Lung (tissue), 12 donors: ENCODE data around the gene PPP5C. TPM values are rescaled to one million over a fixed set of nuclear protein-coding genes. Genes with fewer than 3 reads are reported as not detected.

Experiments used
- ATAC-seq: fragments of 200-7000 bp; cut with Tn5 transposase; one replicate; pipeline ENCODE4 v1.9.1; 2020; ENCODE audit warnings: moderate number of reproducible peaks; ENCODE audit not compliant: insufficient read depth, low FRiP score
- DNase-seq, 3 donors: peaks; one replicate each; pipeline ENCODE4 v3.0.0-alpha.2; 2013 to 2017
- H3K27ac ChIP-seq, 2 donors: one replicate each; pipeline ENCODE4 v1.5.1; 2013; ENCODE audit warnings: mild to moderate bottlenecking in 2 of 2, moderate library complexity in 2 of 2, control low read depth in 1 of 2, inconsistent platforms in 1 of 2, low read depth in 1 of 2, low read length in 1 of 2
- H3K27me3 ChIP-seq, 3 donors: one replicate each; pipeline ENCODE4 v1.5.1; 2013; ENCODE audit warnings: low read length in 2 of 3; ENCODE audit not compliant: control insufficient read depth in 3 of 3, insufficient read depth in 3 of 3
- H3K36me3 ChIP-seq, 4 donors: one replicate each; pipeline ENCODE4 v1.5.1; 2013; ENCODE audit warnings: low read length in 4 of 4, mild to moderate bottlenecking in 1 of 4, moderate library complexity in 1 of 4; ENCODE audit not compliant: control insufficient read depth in 4 of 4, insufficient read depth in 4 of 4
- H3K4me1 ChIP-seq, 5 donors: one replicate each; pipeline ENCODE4 v1.5.1; 2013; ENCODE audit warnings: low read length in 5 of 5, mild to moderate bottlenecking in 2 of 5, moderate library complexity in 1 of 5; ENCODE audit not compliant: control insufficient read depth in 5 of 5, insufficient read depth in 5 of 5
- H3K4me3 ChIP-seq: one replicate; pipeline ENCODE4 v1.5.1; 2013; ENCODE audit warnings: mild to moderate bottlenecking, control low read depth, moderate library complexity
- H3K9ac ChIP-seq, 2 donors: one replicate each; pipeline ENCODE4 v1.5.1; 2013; ENCODE audit warnings: low read length in 2 of 2, control low read depth in 1 of 2; ENCODE audit not compliant: insufficient read depth in 1 of 2
- H3K9me3 ChIP-seq, 4 donors: one replicate each; pipeline ENCODE4 v1.5.1; 2013; ENCODE audit warnings: low read length in 3 of 4, mild to moderate bottlenecking in 1 of 4, moderate library complexity in 1 of 4; ENCODE audit not compliant: control insufficient read depth in 4 of 4, insufficient read depth in 3 of 4
- CTCF ChIP-seq: IDR thresholded peaks from 2 replicates; pipeline ENCODE4 v1.5.1; 2012; ENCODE audit warnings: mild to moderate bottlenecking; ENCODE audit errors: control extremely low read depth, extremely low read depth
- WGBS, 2 donors: extraction: QIAGEN DNeasy Blood & Tissue Kit; methylation state at CpG; one replicate each; pipeline ENCODE4 v1.1.7; 2013; 5-methylcytosine and 5-hydroxymethylcytosine counted together
- polyA plus RNA-seq, 2 donors: library from polyadenylated mRNA; stranded (reverse); fragments of 200-250 nt; gene quantifications; one replicate each; pipeline ENCODE4 v1.2.1, GENCODE V29; 2013
- total RNA-seq, 2 donors: library from RNA; depleted of rRNA in 1 of 2; stranded (reverse); fragments of >200 nt in 1 of 2; gene quantifications; one replicate each; pipeline ENCODE4 v1.2.1, GENCODE V29; 2014 to 2021
- donor health status: control.
- donor health status: control.
- donor health status: Bipolar disorder and iron deficiency.
- donor health status: healthy.
- donor health status: DM: yes; HTN: yes; CAD: no.

Gene PPP5C
- total and polyA plus RNA-seq, 4 donors = 48.5 to 69.8 (median 54.6) TPM

DNA sequence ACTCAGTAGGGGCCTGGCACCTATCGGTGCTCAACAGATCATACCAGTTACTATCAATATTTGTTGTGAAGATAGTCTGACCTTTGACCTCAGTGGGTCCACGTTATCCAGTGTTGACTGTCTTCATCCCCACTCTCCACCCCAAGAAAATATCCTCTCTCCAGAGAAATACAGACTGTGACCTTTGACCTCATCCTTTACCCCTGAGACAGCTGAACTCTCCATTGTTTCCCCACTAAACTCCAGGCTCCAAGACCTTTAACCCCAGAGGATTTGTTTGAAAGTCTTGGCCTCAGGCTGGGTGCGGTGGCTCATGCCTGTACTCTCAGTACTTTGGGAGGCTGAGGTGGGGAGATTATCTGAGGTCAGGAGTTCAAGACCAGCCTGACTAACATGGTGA, 22.6 kb upstream of the PPP5C start:
- DNase-seq = no peak
- ATAC-seq = no peak
- Histone ChIP-seq H3K4me1 (peaks cover 0 to 2% (median 0%) of the 10 kb centered on the region in 5 donors), H3K9me3 (peaks cover 0 to 9% (median 7%) of the 10 kb centered on the region in 4 donors), H3K27me3 (no peaks in the 10 kb centered on the region), H3K27ac (no peak overlapping the region), H3K4me3 (no peak overlapping the region), H3K36me3 (peaks cover 26 to 74% (median 63%) of the 10 kb centered on the region in 4 donors), H3K9ac (no peak overlapping the region)
- WGBS, 2 donors = 83% methylated on average over 3 of the region's 3 CpGs
- TF ChIP-seq CTCF = no peak

- H3K36me3 ChIP-seq = peaks cover 31 to 81% (median 68%) of the 10 kb centered on the region in 4 donors
- peaks cover 0 to 9% (median 7%) of the 10 kb centered on the region in 4 donors for H3K9me3 ChIP-seq
- H3K4me1 ChIP-seq = peaks cover 0 to 3% (median 0%) of the 10 kb centered on the region in 5 donors
- no peaks in the 10 kb centered on the region for H3K27me3 ChIP-seq
- H3K4me3 ChIP-seq = no peak overlapping the region
- no peak for TF ChIP-seq CTCF
- no peak overlapping the region for H3K9ac ChIP-seq
- no peak for DNase-seq
- H3K27ac ChIP-seq = no peak overlapping the region
- ATAC-seq = no peak
- 94 to 98% methylated on average over 4 of the region's 4 CpGs for WGBS, 2 donors
Measured at GRCh38 chr19:46326608-46327007, 20.3 kb upstream of the PPP5C start.

- no peak for TF ChIP-seq CTCF
- H3K4me3 ChIP-seq = no peak overlapping the region
Measured at GRCh38 chr19:46328079-46328478, 18.8 kb upstream of the PPP5C start.

More at GRCh38 chr19:46328079-46328478, 18.8 kb upstream of the PPP5C start:
- WGBS, 2 donors = 98 to 99% methylated on average over 2 of the region's 2 CpGs
- Histone ChIP-seq H3K9ac (no peak overlapping the region), H3K27me3 (no peaks in the 10 kb centered on the region), H3K27ac (no peak overlapping the region), H3K4me1 (peaks cover 0 to 3% (median 0%) of the 10 kb centered on the region in 5 donors), H3K36me3 (peaks cover 35 to 78% (median 62%) of the 10 kb centered on the region in 4 donors), H3K9me3 (peaks cover 0 to 9% (median 7%) of the 10 kb centered on the region in 4 donors)
- ATAC-seq (no peak), DNase-seq (no peak)
